Heart left ventricle (tissue), 13 donors: ENCODE measurements around the gene IDUA.

Source experiments
- POLR2A ChIP-seq, 2 donors: fragments of 450-650 bp; IDR thresholded peaks; one replicate each; pipeline ENCODE4 v1.6.1; 2017; ENCODE audit warnings: antibody characterized with exemption in 2 of 2, mild to moderate bottlenecking in 2 of 2, moderate library complexity in 2 of 2
- TF ChIP-seq, protein P1 (sequence below), 12 donors: fragments of 200-600 bp; sonication (generic) in 4 of 12; IDR thresholded peaks; one replicate each; pipeline versions ENCODE4 v1.5.0 to v1.8.0; 2018 to 2022; ENCODE audit warnings: antibody characterized with exemption in 12 of 12, mild to moderate bottlenecking in 5 of 12
- donor health status: ischemic (EF 13 %, LVEDD 7.1; RV severe dilation, severe dysfunction).
- donor health status: DM: no; HTN: yes; CAD: no.
- donor health status: DM: no; HTN: no; CAD: no.
- donor health status: ischemic (EF 25% LVEDD 6.9; RV normal size, moderate dysfunction).
- donor health status: ischemic (EF 25% LVEDD 5.7; RV mildly dilated, moderate dysfunction).
- donor health status: ischemic (EF 35%, LVEDD 5.7; RV mildly dilated, moderate dysfunction).
- donor health status: nonischemic (EF 11% LVEDD 7.7; RV severe dilation, severe dysfunction).
- donor health status: DM: yes; HTN: yes; CAD: no.
- donor health status: PGD.
- donor health status: ischemic (EF 29% LVEDD 5.4; RV normal size, mild dysfunction).
- donor health status: nonischemic (EF 23%, LVEDD 6.1; RV moderate dilation, normal function).

DNA sequence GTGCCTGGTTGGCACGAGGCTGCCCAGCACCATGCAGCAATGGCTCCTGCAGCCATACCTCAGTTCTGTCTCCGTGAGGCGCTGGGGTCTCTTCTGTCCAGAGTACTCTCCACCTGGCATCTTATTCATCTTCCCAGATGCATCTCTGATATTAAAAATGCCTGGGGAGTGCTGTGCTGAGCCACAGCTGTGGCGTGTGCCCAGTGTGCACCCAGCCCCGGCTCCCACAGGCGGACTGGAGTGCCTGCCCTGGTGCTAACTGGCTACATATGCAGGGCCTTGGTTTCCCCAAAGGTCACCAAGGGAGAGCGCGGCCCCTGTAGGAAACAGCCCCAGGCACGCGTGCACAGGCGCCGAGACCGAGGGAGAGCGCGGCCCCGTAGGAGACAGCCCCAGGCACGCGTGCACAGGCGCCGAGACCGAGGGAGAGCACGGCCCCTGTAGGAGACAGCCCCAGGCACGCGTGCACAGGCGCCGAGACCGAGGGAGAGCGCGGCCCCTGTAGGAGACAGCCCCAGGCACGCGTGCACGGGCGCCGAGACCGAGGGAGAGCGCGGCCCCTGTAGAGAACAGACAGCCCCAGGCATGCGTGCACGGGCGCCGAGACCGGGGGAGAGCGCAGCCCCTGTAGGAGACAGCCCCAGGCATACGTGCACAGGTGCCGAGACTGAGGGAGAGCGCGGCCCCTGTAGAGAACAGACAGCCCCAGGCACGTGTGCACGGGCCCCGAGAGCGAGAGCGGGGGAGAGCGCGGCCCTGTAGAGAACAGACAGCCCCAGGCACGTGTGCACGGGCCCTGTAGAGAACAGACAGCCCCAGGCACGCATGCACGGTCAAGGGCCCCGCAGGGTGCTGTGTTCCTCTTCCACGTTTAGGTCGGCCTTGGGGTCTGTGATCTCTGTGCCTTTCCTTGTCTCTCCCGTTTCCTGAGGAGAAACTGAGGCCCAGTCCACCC is 40.0 kb upstream of the IDUA start:
- TF ChIP-seq, protein P1, sequence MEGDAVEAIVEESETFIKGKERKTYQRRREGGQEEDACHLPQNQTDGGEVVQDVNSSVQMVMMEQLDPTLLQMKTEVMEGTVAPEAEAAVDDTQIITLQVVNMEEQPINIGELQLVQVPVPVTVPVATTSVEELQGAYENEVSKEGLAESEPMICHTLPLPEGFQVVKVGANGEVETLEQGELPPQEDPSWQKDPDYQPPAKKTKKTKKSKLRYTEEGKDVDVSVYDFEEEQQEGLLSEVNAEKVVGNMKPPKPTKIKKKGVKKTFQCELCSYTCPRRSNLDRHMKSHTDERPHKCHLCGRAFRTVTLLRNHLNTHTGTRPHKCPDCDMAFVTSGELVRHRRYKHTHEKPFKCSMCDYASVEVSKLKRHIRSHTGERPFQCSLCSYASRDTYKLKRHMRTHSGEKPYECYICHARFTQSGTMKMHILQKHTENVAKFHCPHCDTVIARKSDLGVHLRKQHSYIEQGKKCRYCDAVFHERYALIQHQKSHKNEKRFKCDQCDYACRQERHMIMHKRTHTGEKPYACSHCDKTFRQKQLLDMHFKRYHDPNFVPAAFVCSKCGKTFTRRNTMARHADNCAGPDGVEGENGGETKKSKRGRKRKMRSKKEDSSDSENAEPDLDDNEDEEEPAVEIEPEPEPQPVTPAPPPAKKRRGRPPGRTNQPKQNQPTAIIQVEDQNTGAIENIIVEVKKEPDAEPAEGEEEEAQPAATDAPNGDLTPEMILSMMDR (IDR thresholded peaks at IDR 0.05) = no peak
- no peak for TF ChIP-seq POLR2A (IDR thresholded peaks at IDR 0.05)
